CD1c-positive myeloid dendritic cell (primary cell): ENCODE results near the gene ELMO2.

Source experiments
- DNase-seq: peaks from one replicate; pipeline ENCODE4 v3.0.0-alpha.2; 2016; ENCODE audit errors: extremely low spot score

Gene ELMO2

GRCh38 chr20:46367234-46367633, 39.2 kb downstream of the ELMO2 start:
- no peak for DNase-seq

- DNase-seq: no peak
These were observed 39.6 kb downstream of the ELMO2 start for GRCh38 chr20:46366826-46367225.

GRCh38 chr20:46365487-46366220, 40.8 kb downstream of the ELMO2 start:
- DNase-seq: no peak

- no peak for DNase-seq
These were observed 41.5 kb downstream of the ELMO2 start for GRCh38 chr20:46364670-46365486.

- peak; percentile 89 for DNase-seq
These were observed 42.3 kb downstream of the ELMO2 start for GRCh38 chr20:46363874-46364669.

GRCh38 chr20:46362921-46363867, 43.2 kb downstream of the ELMO2 start:
- DNase-seq: peak; percentile 78

DNA sequence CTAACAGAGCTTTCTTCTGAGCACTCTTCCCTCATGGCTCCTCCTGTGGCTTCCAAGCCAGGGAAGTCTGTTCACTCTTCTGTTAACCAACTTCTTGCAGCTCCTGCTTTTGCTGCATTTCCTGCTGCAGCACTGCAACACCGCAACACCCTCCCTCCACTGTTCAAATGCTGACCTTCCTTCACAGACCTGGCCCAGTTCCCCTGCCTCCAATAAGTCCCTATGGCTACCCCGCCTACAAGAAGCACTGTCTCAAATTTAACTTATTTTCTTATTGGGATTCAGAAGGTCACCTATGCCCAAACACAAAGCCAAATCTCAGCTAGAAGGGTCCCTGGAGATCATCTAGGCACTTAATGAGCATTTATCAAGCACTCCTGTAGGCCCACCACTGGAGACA, 44.6 kb downstream of the ELMO2 start:
- DNase-seq: no peak

DNA sequence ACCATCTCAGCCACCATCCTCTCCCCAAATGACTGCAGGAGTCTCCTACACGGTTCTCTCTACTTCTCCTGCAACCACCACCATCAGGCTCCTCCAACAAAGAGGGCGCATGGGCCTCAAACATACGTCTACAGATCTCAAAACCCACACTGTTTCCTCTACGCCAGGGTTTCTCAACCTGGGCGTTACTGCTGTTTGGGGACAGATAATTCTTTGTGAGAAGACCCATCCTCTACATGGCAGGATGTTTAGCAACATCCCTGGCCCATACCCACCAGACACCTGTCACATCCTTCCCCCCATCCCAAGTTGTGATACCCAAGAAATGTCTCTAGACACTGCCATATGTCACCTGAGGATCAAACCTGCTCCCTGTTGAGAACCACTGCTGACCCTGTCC, 45.0 kb downstream of the ELMO2 start:
- no peak for DNase-seq

GRCh38 chr20:46359233-46359751, 47.1 kb downstream of the ELMO2 start:
- no peak for DNase-seq

GRCh38 chr20:46358346-46359058, 47.9 kb downstream of the ELMO2 start:
- DNase-seq: no peak

DNA sequence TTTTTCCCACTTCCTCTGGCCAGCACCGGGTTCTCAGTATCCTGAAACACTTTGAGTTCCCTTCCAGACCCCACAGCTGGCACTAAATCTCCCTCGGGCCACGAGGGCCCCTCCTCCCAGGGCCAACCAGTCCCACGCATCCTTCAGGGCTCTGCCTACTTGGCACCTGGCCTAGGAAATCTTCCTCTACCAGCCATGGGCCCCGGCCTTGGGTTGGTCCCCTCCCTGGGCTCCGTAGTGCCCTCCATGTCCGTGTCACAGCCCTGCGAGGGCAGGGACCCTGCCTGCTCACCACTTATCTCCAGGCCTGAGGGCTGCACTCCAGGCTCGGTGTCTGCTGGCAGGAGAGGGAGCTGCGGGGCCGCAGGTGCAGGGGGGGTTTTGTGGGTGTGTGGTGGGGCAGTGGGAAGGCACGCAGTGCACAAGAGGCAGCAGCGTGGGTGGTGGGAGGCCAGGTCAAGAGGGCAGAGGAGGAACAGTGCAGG, 49.3 kb downstream of the ELMO2 start:
- DNase-seq: peak; percentile 80

- DNase-seq: peak; percentile 36
These were observed 50.0 kb downstream of the ELMO2 start for GRCh38 chr20:46356195-46357029.

- no peak for DNase-seq
These were observed 50.6 kb downstream of the ELMO2 start for GRCh38 chr20:46355778-46356177.

DNA sequence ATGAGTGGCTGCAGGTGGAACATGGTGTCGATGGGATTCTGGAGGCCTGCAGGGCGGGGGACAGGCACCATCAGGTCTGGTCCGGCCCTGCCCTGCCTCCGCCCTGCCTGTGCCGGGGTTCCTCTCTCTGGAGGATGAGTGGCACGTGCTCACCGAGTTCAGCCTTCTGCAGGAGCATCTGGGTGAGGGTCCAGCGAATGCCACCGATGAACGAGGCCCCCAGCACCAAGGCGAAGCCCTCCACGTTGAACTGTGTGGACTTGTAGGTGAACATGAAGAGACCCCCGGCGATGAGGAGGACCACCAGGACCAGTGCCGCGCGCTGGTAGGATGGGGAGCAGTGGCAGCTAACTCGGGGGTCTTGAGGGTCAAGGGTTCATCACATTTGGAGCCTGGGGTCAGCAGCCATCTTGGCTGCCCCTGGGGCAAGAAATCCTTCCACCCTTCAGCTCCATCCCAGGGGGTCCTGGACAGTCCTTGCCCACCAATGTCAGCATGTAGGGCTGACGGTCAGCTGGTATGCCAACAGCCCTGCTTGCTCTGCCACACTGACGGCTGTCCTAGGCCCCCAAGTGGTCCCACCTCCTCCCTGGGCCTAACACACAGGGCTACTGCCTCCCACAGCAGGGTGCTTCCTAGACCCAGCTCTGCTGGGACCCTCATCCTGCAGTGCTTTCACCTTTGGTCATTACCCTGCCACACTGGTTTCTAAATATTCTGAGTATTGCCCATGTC, 51.3 kb downstream of the ELMO2 start:
- DNase-seq: no peak

DNA sequence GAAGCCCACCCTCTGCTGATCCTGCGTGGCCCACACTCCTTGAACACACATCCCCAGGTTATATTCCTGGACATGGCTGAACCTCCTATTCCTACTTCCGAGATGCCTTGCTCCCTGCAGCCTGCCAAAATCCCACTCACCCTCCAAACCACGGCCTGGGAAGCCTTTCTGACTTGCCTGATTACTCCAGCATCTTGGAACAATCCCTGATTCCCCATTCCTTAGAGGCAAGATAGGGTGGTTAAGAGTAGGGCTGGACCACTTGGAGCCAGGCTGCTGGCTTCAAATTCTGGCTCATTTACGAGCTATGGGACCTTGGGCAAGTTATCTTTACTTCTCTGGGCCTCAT, 52.2 kb downstream of the ELMO2 start:
- no peak for DNase-seq

DNA sequence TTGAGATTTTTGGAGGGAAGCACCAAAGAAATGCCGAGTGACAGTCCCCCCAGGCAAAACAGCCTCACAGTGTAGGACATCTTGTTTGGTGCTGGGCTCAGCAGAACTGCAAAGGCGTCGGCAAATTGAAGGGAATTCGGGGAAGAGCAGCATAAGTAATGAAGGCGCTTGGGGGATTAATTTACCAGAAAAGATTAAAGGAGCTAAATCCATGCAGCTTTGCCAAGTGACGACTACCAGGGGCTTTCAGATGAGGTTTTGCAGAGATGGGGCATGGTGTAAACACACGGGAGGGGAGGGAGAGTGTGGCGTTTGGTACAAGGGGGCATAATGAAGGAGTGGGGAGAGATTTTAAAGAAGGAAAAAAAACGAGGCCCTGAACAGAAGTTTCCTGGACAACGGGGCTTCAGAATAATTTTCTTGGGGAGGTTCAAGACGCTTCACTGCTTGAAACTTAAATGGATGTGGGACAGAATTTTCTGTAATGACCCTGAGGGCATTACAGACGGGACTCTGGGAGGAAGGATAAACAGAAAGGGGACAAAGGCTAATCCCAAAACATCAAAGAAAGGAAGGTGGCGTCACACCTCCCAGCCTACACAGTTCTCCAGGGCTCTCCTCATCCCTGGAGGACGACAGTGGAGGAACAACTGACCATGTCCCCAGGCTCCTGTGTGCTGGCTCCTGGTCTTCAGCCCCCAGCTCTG, 52.8 kb downstream of the ELMO2 start:
- no peak for DNase-seq

GRCh38 chr20:46352370-46352938, 54.0 kb downstream of the ELMO2 start:
- DNase-seq: no peak
